Prostate gland (tissue), 2 donors: Measurements from ENCODE around the gene WWC2.

Source experiments
- CTCF ChIP-seq, 4 experiments: fragments of 200-600 bp in 2 of 4; fragments of 450-650 bp in 2 of 4; sonication (generic) in 2 of 4; IDR thresholded peaks; 1 replicate in 3 of 4; 2 replicates in 1 of 4; pipeline ENCODE4 v1.5.1; 2016 to 2019; ENCODE audit warnings: antibody characterized with exemption in 4 of 4, mild to moderate bottlenecking in 2 of 4, moderate library complexity in 2 of 4
- POLR2A ChIP-seq: fragments of 450-650 bp; IDR thresholded peaks from one replicate; pipeline ENCODE4 v1.6.1; 2016; ENCODE audit warnings: antibody characterized with exemption, mild to moderate bottlenecking

GRCh38 chr4:183136855-183137254 is 37.8 kb downstream of the WWC2 start:
- no peak for TF ChIP-seq CTCF (IDR thresholded peaks at IDR 0.05)
- TF ChIP-seq POLR2A, result no peak
